ENCODE results near the gene BAG1.

DNA sequence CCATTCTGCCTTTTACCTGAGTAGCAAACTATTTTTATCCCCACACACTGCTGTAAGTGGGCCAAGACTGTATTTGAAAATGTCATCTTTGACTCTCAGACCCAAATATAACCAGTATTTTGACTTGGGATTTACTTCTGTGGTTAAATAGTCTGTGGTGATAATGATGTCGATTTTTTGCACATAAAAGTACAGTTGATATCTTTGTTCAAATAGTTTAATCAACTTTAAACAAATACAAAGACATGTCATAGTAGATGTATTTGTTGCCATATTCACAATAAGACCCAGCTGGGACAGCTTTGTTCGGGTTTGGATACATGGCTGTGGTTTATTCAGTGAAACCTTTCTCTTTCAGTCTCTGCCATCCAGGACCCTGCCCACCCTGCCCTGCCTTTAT lies 46.2 kb upstream of the BAG1 start:
- no peak for TF ChIP-seq JUND (IDR thresholded peaks at IDR 0.05)
- no peak for TF ChIP-seq RXRA (IDR thresholded peaks at IDR 0.05)
- TF ChIP-seq, protein P1, sequence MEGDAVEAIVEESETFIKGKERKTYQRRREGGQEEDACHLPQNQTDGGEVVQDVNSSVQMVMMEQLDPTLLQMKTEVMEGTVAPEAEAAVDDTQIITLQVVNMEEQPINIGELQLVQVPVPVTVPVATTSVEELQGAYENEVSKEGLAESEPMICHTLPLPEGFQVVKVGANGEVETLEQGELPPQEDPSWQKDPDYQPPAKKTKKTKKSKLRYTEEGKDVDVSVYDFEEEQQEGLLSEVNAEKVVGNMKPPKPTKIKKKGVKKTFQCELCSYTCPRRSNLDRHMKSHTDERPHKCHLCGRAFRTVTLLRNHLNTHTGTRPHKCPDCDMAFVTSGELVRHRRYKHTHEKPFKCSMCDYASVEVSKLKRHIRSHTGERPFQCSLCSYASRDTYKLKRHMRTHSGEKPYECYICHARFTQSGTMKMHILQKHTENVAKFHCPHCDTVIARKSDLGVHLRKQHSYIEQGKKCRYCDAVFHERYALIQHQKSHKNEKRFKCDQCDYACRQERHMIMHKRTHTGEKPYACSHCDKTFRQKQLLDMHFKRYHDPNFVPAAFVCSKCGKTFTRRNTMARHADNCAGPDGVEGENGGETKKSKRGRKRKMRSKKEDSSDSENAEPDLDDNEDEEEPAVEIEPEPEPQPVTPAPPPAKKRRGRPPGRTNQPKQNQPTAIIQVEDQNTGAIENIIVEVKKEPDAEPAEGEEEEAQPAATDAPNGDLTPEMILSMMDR (IDR thresholded peaks at IDR 0.05; ENCODE audit: low read depth, low read length, missing input control), result no peak
- TF ChIP-seq, protein P2, sequence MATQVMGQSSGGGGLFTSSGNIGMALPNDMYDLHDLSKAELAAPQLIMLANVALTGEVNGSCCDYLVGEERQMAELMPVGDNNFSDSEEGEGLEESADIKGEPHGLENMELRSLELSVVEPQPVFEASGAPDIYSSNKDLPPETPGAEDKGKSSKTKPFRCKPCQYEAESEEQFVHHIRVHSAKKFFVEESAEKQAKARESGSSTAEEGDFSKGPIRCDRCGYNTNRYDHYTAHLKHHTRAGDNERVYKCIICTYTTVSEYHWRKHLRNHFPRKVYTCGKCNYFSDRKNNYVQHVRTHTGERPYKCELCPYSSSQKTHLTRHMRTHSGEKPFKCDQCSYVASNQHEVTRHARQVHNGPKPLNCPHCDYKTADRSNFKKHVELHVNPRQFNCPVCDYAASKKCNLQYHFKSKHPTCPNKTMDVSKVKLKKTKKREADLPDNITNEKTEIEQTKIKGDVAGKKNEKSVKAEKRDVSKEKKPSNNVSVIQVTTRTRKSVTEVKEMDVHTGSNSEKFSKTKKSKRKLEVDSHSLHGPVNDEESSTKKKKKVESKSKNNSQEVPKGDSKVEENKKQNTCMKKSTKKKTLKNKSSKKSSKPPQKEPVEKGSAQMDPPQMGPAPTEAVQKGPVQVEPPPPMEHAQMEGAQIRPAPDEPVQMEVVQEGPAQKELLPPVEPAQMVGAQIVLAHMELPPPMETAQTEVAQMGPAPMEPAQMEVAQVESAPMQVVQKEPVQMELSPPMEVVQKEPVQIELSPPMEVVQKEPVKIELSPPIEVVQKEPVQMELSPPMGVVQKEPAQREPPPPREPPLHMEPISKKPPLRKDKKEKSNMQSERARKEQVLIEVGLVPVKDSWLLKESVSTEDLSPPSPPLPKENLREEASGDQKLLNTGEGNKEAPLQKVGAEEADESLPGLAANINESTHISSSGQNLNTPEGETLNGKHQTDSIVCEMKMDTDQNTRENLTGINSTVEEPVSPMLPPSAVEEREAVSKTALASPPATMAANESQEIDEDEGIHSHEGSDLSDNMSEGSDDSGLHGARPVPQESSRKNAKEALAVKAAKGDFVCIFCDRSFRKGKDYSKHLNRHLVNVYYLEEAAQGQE (IDR thresholded peaks at IDR 0.05), result no peak
- TF ChIP-seq, protein P3, sequence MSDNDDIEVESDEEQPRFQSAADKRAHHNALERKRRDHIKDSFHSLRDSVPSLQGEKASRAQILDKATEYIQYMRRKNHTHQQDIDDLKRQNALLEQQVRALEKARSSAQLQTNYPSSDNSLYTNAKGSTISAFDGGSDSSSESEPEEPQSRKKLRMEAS (IDR thresholded peaks at IDR 0.05), result no peak

Measured in liver (tissue), 3 donors.